HEK293T (cell line): ENCODE measurements around the gene DCBLD1.

Experiments used
- CTCF ChIA-PET: fragments of 350-600 bp; formaldehyde crosslinking; extraction: SDS; loops from one replicate; lab custom pipeline; 2021; ENCODE audit warnings: antibody characterized with exemption, inconsistent platforms; lab: Yijun Ruan, JAX
- POLR2A ChIA-PET: fragments of 350-600 bp; formaldehyde crosslinking; extraction: SDS; loops from one replicate; lab custom pipeline; 2020; ENCODE audit warnings: antibody characterized with exemption, inconsistent platforms; lab: Yijun Ruan, JAX
- DNase-seq: peaks from one replicate; pipeline ENCODE4 v3.0.0; 2012; ENCODE audit warnings: mixed read lengths; ENCODE audit errors: extremely low spot score
- ARNT ChIP-seq: fragments of 450-650 bp; IDR thresholded peaks from 2 replicates; pipeline ENCODE4 v1.6.1; 2017; ENCODE audit warnings: mild to moderate bottlenecking
- BHLHE40 ChIP-seq: fragments of 450-650 bp; IDR thresholded peaks from 2 replicates; pipeline ENCODE4 v1.6.1; 2016; ENCODE audit warnings: mild to moderate bottlenecking, moderate library complexity, borderline replicate concordance
- CTBP1 ChIP-seq: fragments of 450-650 bp; IDR thresholded peaks from 2 replicates; pipeline ENCODE4 v1.6.1; 2016; ENCODE audit warnings: borderline replicate concordance
- ELF4 ChIP-seq: fragments of 450-650 bp; IDR thresholded peaks from 2 replicates; pipeline ENCODE4 v1.6.1; 2017; ENCODE audit warnings: antibody characterized with exemption
- FOXA1 ChIP-seq: fragments of 450-650 bp; IDR thresholded peaks from 2 replicates; pipeline ENCODE4 v1.6.1; 2016; ENCODE audit warnings: mild to moderate bottlenecking
- FOXK2 ChIP-seq: fragments of 450-650 bp; IDR thresholded peaks from 2 replicates; pipeline ENCODE4 v1.6.1; 2016; ENCODE audit warnings: mild to moderate bottlenecking
- FOXM1 ChIP-seq: fragments of 450-650 bp; IDR thresholded peaks from 2 replicates; pipeline ENCODE4 v1.6.1; 2017; ENCODE audit warnings: mild to moderate bottlenecking, borderline replicate concordance
- HDGF ChIP-seq: fragments of 450-650 bp; IDR thresholded peaks from 2 replicates; pipeline ENCODE4 v1.6.1; 2017; ENCODE audit warnings: antibody characterized with exemption, borderline replicate concordance
- L3MBTL2 ChIP-seq: fragments of 450-650 bp; conservative IDR thresholded peaks from 2 replicates; pipeline ENCODE4 v1.6.1; 2016; ENCODE audit warnings: mild to moderate bottlenecking
- LEF1 ChIP-seq: fragments of 450-650 bp; IDR thresholded peaks from 2 replicates; pipeline ENCODE4 v1.6.1; 2017; ENCODE audit warnings: mild to moderate bottlenecking, borderline replicate concordance
- NFRKB ChIP-seq: fragments of 450-650 bp; IDR thresholded peaks from 2 replicates; pipeline ENCODE4 v1.6.1; 2016; ENCODE audit warnings: mild to moderate bottlenecking, moderate library complexity
- PKNOX1 ChIP-seq: fragments of 450-650 bp; IDR thresholded peaks from 2 replicates; pipeline ENCODE4 v1.6.1; 2016
- SP1 ChIP-seq: fragments of 450-650 bp; IDR thresholded peaks from 2 replicates; pipeline ENCODE4 v1.6.1; 2017
- SUZ12 ChIP-seq: fragments of 450-650 bp; IDR thresholded peaks from 2 replicates; pipeline ENCODE4 v1.6.1; 2016; ENCODE audit warnings: mild to moderate bottlenecking
- TARDBP ChIP-seq: fragments of 450-650 bp; IDR thresholded peaks from 2 replicates; pipeline ENCODE4 v1.6.1; 2016
- ZNF384 ChIP-seq: fragments of 450-650 bp; IDR thresholded peaks from 2 replicates; pipeline ENCODE4 v1.6.1; 2016

The DCBLD1 gene

GRCh38 chr6:117505311-117505710 lies 22.8 kb downstream of the DCBLD1 start:
- DNase-seq, result no peak
- POLR2A ChIA-PET, result no interaction called here
- no peak for TF ChIP-seq FOXK2
- TF ChIP-seq TARDBP, result no peak
- no peak for TF ChIP-seq BHLHE40
- CTCF ChIA-PET, result interaction anchor here (0.6 kb wide), 1 partner anchor 63 kb away, joined by 3 read pairs; no protein-coding TSS in a partner anchor

GRCh38 chr6:117506180-117506835 lies 23.8 kb downstream of the DCBLD1 start:
- CTCF ChIA-PET, result no interaction called here
- no peak for DNase-seq
- TF ChIP-seq FOXA1 (no peak), LEF1 (no peak), ELF4 (no peak), SP1 (no peak), FOXK2 (no peak)

GRCh38 chr6:117506907-117507306 lies 24.4 kb downstream of the DCBLD1 start:
- no peak for TF ChIP-seq SUZ12
- TF ChIP-seq ELF4, result no peak
- TF ChIP-seq L3MBTL2, result no peak
- TF ChIP-seq FOXK2, result no peak
- TF ChIP-seq NFRKB, result no peak
- no peak for TF ChIP-seq SP1
- no peak for TF ChIP-seq TARDBP
- no peak for TF ChIP-seq LEF1
- TF ChIP-seq PKNOX1, result no peak
- no peak for TF ChIP-seq BHLHE40
- no peak for TF ChIP-seq HDGF
- no peak for TF ChIP-seq FOXA1
- no peak for TF ChIP-seq ZNF384
- no peak for TF ChIP-seq CTBP1
- TF ChIP-seq FOXM1, result no peak
- TF ChIP-seq ARNT, result no peak
- CTCF ChIA-PET, result no interaction called here
- POLR2A ChIA-PET, result no interaction called here
- no peak for DNase-seq

More at GRCh38 chr6:117506180-117506835, 23.8 kb downstream of the DCBLD1 start:
- POLR2A ChIA-PET, result no interaction called here

GRCh38 chr6:117508450-117508971 lies 26.0 kb downstream of the DCBLD1 start:
- CTCF ChIA-PET, result no interaction called here
- POLR2A ChIA-PET, result no interaction called here
- TF ChIP-seq HDGF (no peak), TARDBP (no peak), FOXM1 (no peak), LEF1 (no peak), SP1 (no peak), CTBP1 (no peak), NFRKB (no peak), PKNOX1 (no peak), ZNF384 (no peak), FOXK2 (no peak), SUZ12 (no peak), ARNT (no peak)
- no peak for DNase-seq

- ChIA-PET POLR2A (no interaction called here), CTCF (no interaction called here)
- TF ChIP-seq FOXK2 (no peak), SP1 (no peak), BHLHE40 (no peak), FOXM1 (no peak), HDGF (no peak), NFRKB (no peak), L3MBTL2 (no peak), SUZ12 (no peak), ZNF384 (no peak), PKNOX1 (no peak), LEF1 (no peak), TARDBP (no peak), FOXA1 (no peak), ARNT (no peak)
- DNase-seq, result no peak
Observed at GRCh38 chr6:117509021-117509420, 26.5 kb downstream of the DCBLD1 start.

- ChIA-PET CTCF (no interaction called here), POLR2A (no interaction called here)
- no peak for TF ChIP-seq ARNT
- TF ChIP-seq TARDBP, result no peak
- TF ChIP-seq FOXA1, result no peak
- TF ChIP-seq CTBP1, result peak; percentile 54
- no peak for TF ChIP-seq FOXM1
- peak; percentile 75 for TF ChIP-seq PKNOX1
- TF ChIP-seq LEF1, result no peak
- no peak for TF ChIP-seq SP1
- no peak for TF ChIP-seq NFRKB
- no peak for TF ChIP-seq ZNF384
- TF ChIP-seq FOXK2, result no peak
- no peak for TF ChIP-seq BHLHE40
- TF ChIP-seq HDGF, result no peak
- 0 out of 2 replicates have a peak, but pooled peaks have one; percentile 29 for TF ChIP-seq L3MBTL2
- TF ChIP-seq SUZ12, result no peak
- no peak for TF ChIP-seq ELF4
- peak; percentile 40 for DNase-seq
Observed at GRCh38 chr6:117512056-117512828, 29.8 kb downstream of the DCBLD1 start.
